NT2/D1 (cell line): ENCODE data around the gene HNRNPA0.

ENCODE experiments used
- SUZ12 ChIP-seq: IDR thresholded peaks from 2 replicates; pipeline ENCODE4 v1.6.1; 2011; ENCODE audit not compliant: insufficient read length, insufficient read depth; ENCODE audit errors: extremely low read depth
- YY1 ChIP-seq: IDR thresholded peaks from 2 replicates; pipeline ENCODE4 v1.6.1; 2011; ENCODE audit not compliant: insufficient read length, insufficient read depth
- ZNF274 ChIP-seq: IDR thresholded peaks from 2 replicates; pipeline ENCODE4 v1.6.1; 2011; ENCODE audit warnings: mild to moderate bottlenecking, low read depth, low read length

DNA sequence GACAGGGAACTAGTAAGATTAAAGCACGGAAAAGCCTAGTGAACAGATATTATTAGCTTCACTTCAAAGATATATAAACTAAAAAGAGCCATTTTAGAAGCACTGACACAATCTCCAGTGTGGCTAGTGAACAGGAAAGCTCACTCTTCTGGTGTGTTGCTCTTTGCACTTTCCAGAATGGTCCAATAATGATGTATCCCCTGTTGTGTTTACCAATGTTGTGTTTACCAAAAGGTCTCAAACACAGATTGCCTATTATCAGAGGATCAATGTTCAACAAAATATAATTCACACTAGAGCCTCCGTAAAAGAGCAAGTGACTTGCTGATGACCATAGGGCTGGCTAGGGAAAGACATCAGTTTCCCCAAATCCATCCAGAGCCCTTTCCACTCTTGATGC is 29.9 kb downstream of the HNRNPA0 start:
- TF ChIP-seq YY1 (no peak), ZNF274 (no peak), SUZ12 (no peak)
